A673 (cell line): ENCODE measurements around the gene RFT1. TPM values are rescaled to one million over a fixed set of nuclear protein-coding genes. Genes with fewer than 3 reads are reported as not detected.

ENCODE experiments used
- BruUV-seq: library from RNA; stranded (reverse); fragments of 400-500 nt; replicated peaks from 2 replicates; lab custom pipeline; 2021; lab: Mats Ljungman, UMichigan
- CTCF ChIA-PET: fragments of 300-600 bp; sonication (Branson Sonifier 250); formaldehyde crosslinking; loops from one replicate; lab custom pipeline; 2022; ENCODE audit warnings: antibody characterized with exemption; lab: Charles Lee
- POLR2A ChIA-PET: fragments of 300-600 bp; sonication (Branson Sonifier 250); formaldehyde crosslinking; loops from one replicate; lab custom pipeline; 2022; ENCODE audit warnings: antibody characterized with exemption; ENCODE audit not compliant: low non-redundant PET; lab: Charles Lee
- DNase-seq: peaks from one replicate; pipeline ENCODE4 v3.0.0-alpha.2; 2015; ENCODE audit warnings: low spot score
- H3K27ac ChIP-seq: fragments of 200-600 bp; sonication (generic); 2 replicates; pipeline ENCODE4 v1.5.1; 2016; ENCODE audit warnings: mixed run types, low read depth, mild to moderate bottlenecking, mixed read lengths, antibody characterized with exemption, low read length; ENCODE audit not compliant: poor library complexity, severe bottlenecking
- H3K27me3 ChIP-seq: fragments of 200-600 bp; sonication (generic); replicated peaks from 2 replicates; pipeline ENCODE4 v1.6.1; 2017; ENCODE audit warnings: mixed run types, low read depth, mild to moderate bottlenecking, mixed read lengths, antibody characterized with exemption, low read length; ENCODE audit not compliant: insufficient read depth, poor library complexity
- H3K36me3 ChIP-seq: fragments of 200-600 bp; sonication (generic); 2 replicates; pipeline ENCODE4 v1.6.1; 2016; ENCODE audit warnings: mixed run types, mild to moderate bottlenecking, mixed read lengths, antibody characterized with exemption, low read length; ENCODE audit not compliant: insufficient read depth, poor library complexity, severe bottlenecking
- H3K4me1 ChIP-seq: fragments of 200-600 bp; sonication (generic); 2 replicates; pipeline ENCODE4 v1.6.1; 2017; ENCODE audit warnings: mixed run types, mild to moderate bottlenecking, mixed read lengths, antibody characterized with exemption, low read length; ENCODE audit not compliant: insufficient read depth, poor library complexity, severe bottlenecking
- H3K4me3 ChIP-seq: fragments of 200-600 bp; sonication (generic); 2 replicates; pipeline ENCODE4 v1.5.1; 2016; ENCODE audit warnings: low read depth, mixed run types, mild to moderate bottlenecking, mixed read lengths, low read length; ENCODE audit not compliant: poor library complexity, severe bottlenecking
- H3K9me3 ChIP-seq: fragments of 200-600 bp; sonication (generic); 2 replicates; pipeline ENCODE4 v1.6.1; 2016; ENCODE audit warnings: mixed run types, low read depth, mild to moderate bottlenecking, mixed read lengths, antibody characterized with exemption, low read length; ENCODE audit not compliant: poor library complexity, severe bottlenecking
- CTCF ChIP-seq: fragments of 300-800, 200-600 bp; sonication (generic); conservative IDR thresholded peaks from 2 replicates; pipeline ENCODE4 v1.5.1; 2017; ENCODE audit warnings: low read depth, mild to moderate bottlenecking, antibody characterized with exemption, low read length, moderate library complexity, mixed read lengths
- EZH2 ChIP-seq: fragments of 200-600 bp; sonication (generic); IDR thresholded peaks from 2 replicates; pipeline ENCODE4 v1.6.1; 2017; ENCODE audit warnings: borderline replicate concordance, low read depth, mild to moderate bottlenecking, mixed read lengths, antibody characterized with exemption, low read length; ENCODE audit not compliant: poor library complexity, severe bottlenecking
- intact Hi-C: fragments of 100-400 bp; cut with micrococcal nuclease; formaldehyde crosslinking; loops from one replicate; pipeline ENCODE4 v1.10.0; 2022; ENCODE audit not compliant: unreplicated experiment
- total RNA-seq: library from RNA; stranded (reverse); gene quantifications from 2 replicates; pipeline ENCODE4 v1.2.3, GENCODE V29; 2021

The RFT1 gene
- total RNA-seq, 1 experiment from 2014 or later: 16.7 TPM

GRCh38 chr3:53114412-53115074 lies 15.7 kb downstream of the RFT1 start:
- Histone ChIP-seq H3K27ac (no peak overlapping the region), H3K4me3 (no peak overlapping the region), H3K36me3 (peaks cover 8% of the 10 kb centered on the region), H3K27me3 (no peaks in the 10 kb centered on the region), H3K4me1 (no peaks in the 10 kb centered on the region), H3K9me3 (no peaks in the 10 kb centered on the region)
- POLR2A ChIA-PET: no interaction called here
- intact Hi-C loops: loop anchor here (1.0 kb wide), 1 partner anchor 82 kb away; no protein-coding TSS in a partner anchor
- no peak for DNase-seq
- CTCF ChIA-PET: interaction anchor here (0.6 to 1.8 kb wide), 2 partner anchors 12 to 81 kb away, joined by 4 to 7 read pairs; no protein-coding TSS in a partner anchor
- no TSS peak for BruUV-seq
- TF ChIP-seq EZH2: no peak
- TF ChIP-seq CTCF: no peak

GRCh38 chr3:53114011-53114400 lies 16.2 kb downstream of the RFT1 start:
- DNase-seq: peak; percentile 62
- Histone ChIP-seq H3K4me1 (no peaks in the 10 kb centered on the region), H3K36me3 (peaks cover 4% of the 10 kb centered on the region), H3K27ac (no peak overlapping the region), H3K4me3 (no peak overlapping the region), H3K27me3 (no peaks in the 10 kb centered on the region), H3K9me3 (no peaks in the 10 kb centered on the region)
- intact Hi-C loops: loop anchor here (1.0 kb wide), 1 partner anchor 82 kb away; no protein-coding TSS in a partner anchor
- no TSS peak for BruUV-seq
- ChIA-PET POLR2A (no interaction called here), CTCF (interaction anchor here (0.6 to 1.8 kb wide), 2 partner anchors 12 to 82 kb away, joined by 4 to 7 read pairs; no protein-coding TSS in a partner anchor)
- peak; percentile 71 for TF ChIP-seq CTCF
- TF ChIP-seq EZH2: no peak

GRCh38 chr3:53113293-53114010 lies 16.8 kb downstream of the RFT1 start:
- intact Hi-C loops: loop anchor here (1.0 kb wide), 1 partner anchor 83 kb away; no protein-coding TSS in a partner anchor
- TF ChIP-seq EZH2: no peak
- TF ChIP-seq CTCF: no peak
- POLR2A ChIA-PET: no interaction called here
- CTCF ChIA-PET: interaction anchor here (0.6 to 1.8 kb wide), 2 partner anchors 11 to 82 kb away, joined by 4 to 7 read pairs; no protein-coding TSS in a partner anchor
- H3K36me3 ChIP-seq: peaks cover 4% of the 10 kb centered on the region
- H3K4me3 ChIP-seq: no peak overlapping the region
- no peaks in the 10 kb centered on the region for H3K4me1 ChIP-seq
- no peak for DNase-seq
- H3K27me3 ChIP-seq: no peaks in the 10 kb centered on the region
- no TSS peak for BruUV-seq
- no peaks in the 10 kb centered on the region for H3K9me3 ChIP-seq
- H3K27ac ChIP-seq: no peak overlapping the region
